ENCODE results near the gene CD151.

DNA sequence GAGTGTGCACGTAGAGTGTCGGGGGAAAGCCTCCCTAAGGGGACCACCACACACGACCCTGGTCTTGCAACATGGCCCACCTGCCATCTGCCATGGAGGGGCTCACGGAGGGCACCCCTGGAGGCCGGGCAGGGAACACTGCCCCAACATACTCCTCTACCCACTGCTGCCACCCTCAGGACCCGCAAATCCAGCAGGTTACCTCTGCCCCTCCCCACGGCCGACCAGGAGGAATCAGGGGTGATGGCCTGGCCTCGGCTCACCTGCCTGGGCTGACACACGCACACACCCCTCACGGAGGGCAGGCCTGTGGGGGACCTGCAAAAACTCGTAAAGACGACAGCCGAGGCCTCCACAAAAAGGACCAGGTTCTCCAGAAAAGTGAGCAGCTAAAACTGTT is 47.7 kb downstream of the CD151 start:
- TF ChIP-seq CTCF (IDR thresholded peaks at IDR 0.05): no peak
- TF ChIP-seq POLR2A (IDR thresholded peaks at IDR 0.05): no peak
- TF ChIP-seq POLR2AphosphoS5 (IDR thresholded peaks at IDR 0.05): no peak

Measured in gastroesophageal sphincter (tissue), 3 donors.